B cell (primary cell): ENCODE results near the gene SMAD9. TPM values are rescaled to one million over a fixed set of nuclear protein-coding genes. Genes with fewer than 3 reads are reported as not detected.

Experiments
- ATAC-seq: fragments of 200-7000 bp; cut with Tn5 transposase; one replicate; pipeline ENCODE4 v1.10.0; 2021; ENCODE audit warnings: low read depth, mild to moderate bottlenecking, moderate number of reproducible peaks, moderate library complexity
- CTCF ChIA-PET: fragments of 350-600 bp; sonication (Branson Sonifier 250); formaldehyde crosslinking; loops from one replicate; lab custom pipeline; 2021; ENCODE audit warnings: antibody characterized with exemption, inconsistent platforms; lab: Charles Lee
- POLR2A ChIA-PET: fragments of 350-600 bp; sonication (Branson Sonifier 250); formaldehyde crosslinking; loops from one replicate; lab custom pipeline; 2021; ENCODE audit warnings: antibody characterized with exemption; lab: Charles Lee
- DNase-seq: peaks from one replicate; pipeline ENCODE4 v3.0.0; 2013
- H2AFZ ChIP-seq: 2 replicates; pipeline ENCODE4 v1.6.1; 2012; ENCODE audit warnings: mild to moderate bottlenecking, low read depth, low read length; ENCODE audit not compliant: insufficient read depth, poor library complexity, severe bottlenecking
- H3K27ac ChIP-seq, 2 donors: 1 replicate in 1 of 2; 2 replicates in 1 of 2; pipeline ENCODE4 v1.5.1; 2012 to 2013; ENCODE audit warnings: low read length in 2 of 2, mild to moderate bottlenecking in 2 of 2, moderate library complexity in 1 of 2
- H3K27me3 ChIP-seq, 4 experiments: fragments of 200-600 bp in 1 of 4; sonication (generic) in 1 of 4; replicated peaks in 1 of 4; 1 replicate in 2 of 4; 2 replicates in 2 of 4; pipeline versions ENCODE4 v1.6.1 to v1.7.0; 2013 to 2016; ENCODE audit warnings: low read length in 3 of 4, mild to moderate bottlenecking in 2 of 4, mixed read lengths in 1 of 4, moderate library complexity in 1 of 4; ENCODE audit not compliant: insufficient read depth in 4 of 4, control insufficient read depth in 3 of 4; ENCODE audit errors: control extremely low read depth in 1 of 4
- H3K36me3 ChIP-seq, 2 experiments: replicated peaks in 1 of 2; 1 replicate in 1 of 2; 2 replicates in 1 of 2; pipeline versions ENCODE4 v1.6.1 to v1.7.1; 2013; ENCODE audit warnings: low read length in 1 of 2; ENCODE audit not compliant: insufficient read depth in 2 of 2, control insufficient read depth in 1 of 2; ENCODE audit errors: control extremely low read depth in 1 of 2, extremely low read depth in 1 of 2
- H3K4me1 ChIP-seq, 2 donors: fragments of 200-600 bp in 1 of 2; sonication (generic) in 1 of 2; 1 replicate in 1 of 2; 2 replicates in 1 of 2; pipeline versions ENCODE4 v1.5.1 to v1.6.1; 2013 to 2017; ENCODE audit warnings: low read length in 2 of 2; ENCODE audit not compliant: control insufficient read depth in 2 of 2, insufficient read depth in 2 of 2
- H3K4me2 ChIP-seq: replicated peaks from 2 replicates; pipeline ENCODE3; 2012; ENCODE audit warnings: mild to moderate bottlenecking, low read depth, low read length; ENCODE audit not compliant: poor library complexity, severe bottlenecking
- H3K4me3 ChIP-seq, 5 experiments: fragments of 200-600 bp in 1 of 5; sonication (generic) in 1 of 5; 1 replicate in 3 of 5; 2 replicates in 2 of 5; pipeline versions ENCODE4 v1.5.1 to v1.7.0; 2011 to 2016; ENCODE audit warnings: low read length in 4 of 5, mild to moderate bottlenecking in 4 of 5, low read depth in 2 of 5, control low read depth in 1 of 5, moderate library complexity in 1 of 5; ENCODE audit not compliant: insufficient read depth in 1 of 5; ENCODE audit errors: control extremely low read depth in 1 of 5, extremely low read depth in 1 of 5
- H3K79me2 ChIP-seq: fragments of 200-600 bp; sonication (generic); one replicate; pipeline ENCODE4 v1.6.0; 2016; ENCODE audit warnings: low read length; ENCODE audit not compliant: control insufficient read depth, insufficient read depth
- H3K9ac ChIP-seq: fragments of 200-600 bp; sonication (generic); 2 replicates; pipeline ENCODE4 v1.6.1; 2017; ENCODE audit warnings: mild to moderate bottlenecking, low read length, moderate library complexity
- H3K9me3 ChIP-seq, 3 donors: one replicate each; pipeline versions ENCODE4 v1.6.1 to v1.7.1; 2013; ENCODE audit warnings: low read length in 2 of 3; ENCODE audit not compliant: control insufficient read depth in 2 of 3, insufficient read depth in 1 of 3; ENCODE audit errors: control extremely low read depth in 1 of 3
- H4K20me1 ChIP-seq: 2 replicates; pipeline ENCODE4 v1.6.0; 2012; ENCODE audit warnings: mild to moderate bottlenecking, low read length; ENCODE audit not compliant: insufficient read depth, control insufficient read depth, poor library complexity, severe bottlenecking
- H3K27ac Mint-ChIP-seq: one replicate; pipeline ENCODE4 v1.8.0; 2021; ENCODE audit warnings: mixed read lengths
- H3K27me3 Mint-ChIP-seq: one replicate; pipeline ENCODE4 v1.8.0; 2021; ENCODE audit warnings: mixed read lengths
- H3K4me1 Mint-ChIP-seq: one replicate; pipeline ENCODE4 v1.8.0; 2021; ENCODE audit warnings: mixed read lengths
- H3K4me3 Mint-ChIP-seq: one replicate; pipeline ENCODE4 v1.8.0; 2021; ENCODE audit warnings: mixed read lengths
- H3K9me3 Mint-ChIP-seq: one replicate; pipeline ENCODE4 v1.8.0; 2022; ENCODE audit warnings: mixed read lengths; ENCODE audit not compliant: insufficient read depth
- EZH2 ChIP-seq: IDR thresholded peaks from 2 replicates; pipeline ENCODE4 v1.6.1; 2012; ENCODE audit warnings: borderline replicate concordance, low read depth, mild to moderate bottlenecking, moderate library complexity, low read length; ENCODE audit not compliant: insufficient read depth, poor library complexity, severe bottlenecking
- WGBS: methylation state at CpG from one replicate; pipeline ENCODE4 v1.1.5; 2013; ENCODE audit warnings: missing lambda C conversion rate; ENCODE audit not compliant: insufficient coverage; 5-methylcytosine and 5-hydroxymethylcytosine counted together
- intact Hi-C: fragments of 100-400 bp; cut with micrococcal nuclease; formaldehyde crosslinking; loops from one replicate; pipeline ENCODE4 v1.10.0; 2022
- polyA plus RNA-seq: library from polyadenylated mRNA; depleted of rRNA; stranded (reverse); fragments of >200 nt; gene quantifications from 2 replicates; pipeline ENCODE4 v1.2.3, GENCODE V29; 2012
- total RNA-seq, 2 donors: library from RNA; stranded (reverse); fragments of 120-200 nt in 1 of 2; gene quantifications; 1 replicate in 1 of 2; 2 replicates in 1 of 2; pipeline versions ENCODE4 v1.2.3 to v1.2.4, GENCODE V29; 2013 to 2022
- TF ChIP-seq, protein P1 (sequence below): fragments of 200-600 bp; IDR thresholded peaks from one replicate; pipeline ENCODE4 v1.8.0; 2022; ENCODE audit warnings: antibody characterized with exemption, mild to moderate bottlenecking

The SMAD9 gene
- total and polyA plus RNA-seq, 2 donors (not counting 1 experiment from before 2014, with no cell fraction given): not detected

DNA sequence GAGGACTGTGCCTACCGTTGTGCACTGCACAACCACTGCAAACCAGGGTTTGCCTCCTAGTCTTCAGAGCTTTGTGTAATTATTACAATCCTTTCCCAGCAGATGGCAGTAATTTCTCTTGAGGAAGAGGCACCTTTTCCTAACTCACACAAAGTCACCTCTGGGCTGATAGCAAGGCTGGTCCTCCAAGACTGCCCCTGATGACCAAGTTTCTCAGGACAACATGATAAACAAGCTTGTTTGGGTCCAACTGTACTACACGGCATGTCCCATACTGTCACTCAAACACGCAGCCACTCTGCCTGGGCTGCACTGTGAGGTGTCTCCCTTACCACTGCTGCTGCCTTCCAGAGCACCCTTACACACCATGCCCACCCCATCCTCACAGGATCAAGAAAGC is 61.7 kb downstream of the SMAD9 start:
- Histone ChIP-seq H2AFZ (no peak overlapping the region), H3K4me3 (no peak overlapping the region), H4K20me1 (no peaks in the 10 kb centered on the region), H3K9me3 (no peaks in the 10 kb centered on the region), H3K4me2 (no peak overlapping the region), H3K9ac (no peak overlapping the region), H3K79me2 (no peaks in the 10 kb centered on the region), H3K27me3 (peaks cover 0 to 5% (median under 1%) of the 10 kb centered on the region in 4 experiments), H3K27ac (no peak overlapping the region), H3K36me3 (no peaks in the 10 kb centered on the region), H3K4me1 (no peaks in the 10 kb centered on the region)
- no peaks in the 10 kb centered on the region for H3K4me1 Mint-ChIP-seq
- ATAC-seq (no peak), DNase-seq (peak; percentile 20)
- 50% methylated on average over 3 of the region's 3 CpGs for WGBS
- H3K9me3 Mint-ChIP-seq: no peaks in the 10 kb centered on the region
- H3K27me3 Mint-ChIP-seq: peaks cover 23% of the 10 kb centered on the region
- H3K27ac Mint-ChIP-seq: no peak overlapping the region
- CTCF ChIA-PET: interaction anchor here (0.6 to 3.1 kb wide), 6 partner anchors 9 to 124 kb away, joined by 3 to 15 read pairs (median 5); no protein-coding TSS in a partner anchor
- POLR2A ChIA-PET: no interaction called here
- intact Hi-C loops: loop anchor here (2.0 kb wide), 1 partner anchor 123 kb away; no protein-coding TSS in a partner anchor
- TF ChIP-seq EZH2: no peak
- TF ChIP-seq, protein P1, sequence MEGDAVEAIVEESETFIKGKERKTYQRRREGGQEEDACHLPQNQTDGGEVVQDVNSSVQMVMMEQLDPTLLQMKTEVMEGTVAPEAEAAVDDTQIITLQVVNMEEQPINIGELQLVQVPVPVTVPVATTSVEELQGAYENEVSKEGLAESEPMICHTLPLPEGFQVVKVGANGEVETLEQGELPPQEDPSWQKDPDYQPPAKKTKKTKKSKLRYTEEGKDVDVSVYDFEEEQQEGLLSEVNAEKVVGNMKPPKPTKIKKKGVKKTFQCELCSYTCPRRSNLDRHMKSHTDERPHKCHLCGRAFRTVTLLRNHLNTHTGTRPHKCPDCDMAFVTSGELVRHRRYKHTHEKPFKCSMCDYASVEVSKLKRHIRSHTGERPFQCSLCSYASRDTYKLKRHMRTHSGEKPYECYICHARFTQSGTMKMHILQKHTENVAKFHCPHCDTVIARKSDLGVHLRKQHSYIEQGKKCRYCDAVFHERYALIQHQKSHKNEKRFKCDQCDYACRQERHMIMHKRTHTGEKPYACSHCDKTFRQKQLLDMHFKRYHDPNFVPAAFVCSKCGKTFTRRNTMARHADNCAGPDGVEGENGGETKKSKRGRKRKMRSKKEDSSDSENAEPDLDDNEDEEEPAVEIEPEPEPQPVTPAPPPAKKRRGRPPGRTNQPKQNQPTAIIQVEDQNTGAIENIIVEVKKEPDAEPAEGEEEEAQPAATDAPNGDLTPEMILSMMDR: peak; percentile 44
- H3K4me3 Mint-ChIP-seq: no peak overlapping the region

DNA sequence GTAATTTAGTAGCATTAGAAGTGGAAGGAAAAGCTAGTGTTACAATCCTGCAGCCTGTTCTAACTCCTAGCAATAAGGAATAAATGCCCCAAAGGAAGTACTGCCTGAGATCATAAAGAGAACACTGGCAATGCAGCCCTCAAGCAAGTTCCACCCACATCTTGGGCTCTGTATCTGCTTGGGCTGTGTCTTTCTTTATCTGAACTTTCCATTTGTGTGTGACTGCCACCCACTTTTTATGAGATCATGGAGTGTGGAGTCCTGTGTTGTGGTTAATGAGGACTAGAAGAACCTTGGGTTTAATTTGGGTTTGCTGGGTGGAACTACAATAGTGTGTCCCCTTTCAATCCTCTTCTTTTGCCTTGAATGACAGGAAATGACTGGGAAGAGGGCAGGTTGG is 62.8 kb downstream of the SMAD9 start:
- TF ChIP-seq EZH2: no peak
- TF ChIP-seq, protein P1: no peak
- H3K9me3 Mint-ChIP-seq: no peaks in the 10 kb centered on the region
- ChIA-PET POLR2A (no interaction called here), CTCF (interaction anchor here (1.8 to 3.1 kb wide), 2 partner anchors 8 to 125 kb away, joined by 10 to 15 read pairs; no protein-coding TSS in a partner anchor)
- Histone ChIP-seq H3K4me2 (no peak overlapping the region), H2AFZ (no peak overlapping the region), H3K4me3 (no peak overlapping the region), H3K4me1 (no peaks in the 10 kb centered on the region), H3K36me3 (no peaks in the 10 kb centered on the region), H3K27me3 (peaks cover 0 to 5% (median 0%) of the 10 kb centered on the region in 4 experiments), H3K9me3 (no peaks in the 10 kb centered on the region), H3K9ac (no peak overlapping the region), H3K27ac (no peak overlapping the region), H3K79me2 (no peaks in the 10 kb centered on the region), H4K20me1 (no peaks in the 10 kb centered on the region)
- H3K4me3 Mint-ChIP-seq: no peak overlapping the region
- DNase-seq (no peak), ATAC-seq (no peak)
- H3K27me3 Mint-ChIP-seq: peaks cover 25% of the 10 kb centered on the region
- no peak overlapping the region for H3K27ac Mint-ChIP-seq
- H3K4me1 Mint-ChIP-seq: no peaks in the 10 kb centered on the region
- intact Hi-C loops: no loop called here
